Gastrocnemius medialis (tissue), 4 donors: Measurements from ENCODE around the gene SSBP1. TPM values are rescaled to one million over a fixed set of nuclear protein-coding genes. Genes with fewer than 3 reads are reported as not detected.

Experiments used
- ATAC-seq, 2 donors: fragments of 150-250 bp; one replicate each; pipeline ENCODE4 v1.9.1; 2016
- DNase-seq, 2 donors: peaks; one replicate each; pipeline ENCODE4 v3.0.0-alpha.2; 2019
- H3K27ac ChIP-seq, 4 donors: fragments of 200-600 bp; sonication (generic); 1 replicate in 1 of 4; 2 replicates in 3 of 4; pipeline ENCODE4 v1.5.1; 2016 to 2018; ENCODE audit warnings: mild to moderate bottlenecking in 2 of 4, moderate library complexity in 1 of 4
- H3K27me3 ChIP-seq, 3 donors: fragments of 200-600 bp; sonication (generic) in 2 of 3; 1 replicate in 1 of 3; 2 replicates in 2 of 3; pipeline versions ENCODE4 v1.5.1 to v1.6.0; 2016 to 2019; ENCODE audit warnings: mild to moderate bottlenecking in 1 of 3, moderate library complexity in 1 of 3
- H3K36me3 ChIP-seq, 2 donors: fragments of 200-600 bp; sonication (generic) in 1 of 2; one replicate each; pipeline ENCODE4 v1.5.1; 2017 to 2018
- H3K4me1 ChIP-seq, 2 donors: fragments of 200-600 bp; sonication (generic) in 1 of 2; one replicate each; pipeline ENCODE4 v1.5.1; 2016 to 2017; ENCODE audit warnings: mild to moderate bottlenecking in 2 of 2
- H3K4me3 ChIP-seq, 4 donors: fragments of 200-600 bp; sonication (generic) in 3 of 4; 1 replicate in 1 of 4; 2 replicates in 3 of 4; pipeline ENCODE4 v1.5.1; 2016 to 2019; ENCODE audit warnings: mild to moderate bottlenecking in 2 of 4
- H3K9me3 ChIP-seq, 3 donors: fragments of 200-600 bp; sonication (generic) in 2 of 3; 1 replicate in 1 of 3; 2 replicates in 2 of 3; pipeline ENCODE4 v1.5.1; 2016 to 2019
- POLR2A ChIP-seq, 2 donors: fragments of 450-650 bp; IDR thresholded peaks; one replicate each; pipeline ENCODE4 v1.6.1; 2017; ENCODE audit warnings: antibody characterized with exemption in 2 of 2, mild to moderate bottlenecking in 2 of 2, moderate library complexity in 2 of 2
- in situ Hi-C, 4 donors: fragments of 200-750 bp; cut with MboI; loops; one replicate each; pipeline versions ENCODE4 v1.15.0 to v1.8.0; 2017; ENCODE audit warnings: low sequenced_read_pairs in 4 of 4
- intact Hi-C: fragments of 100-400 bp; cut with DNase I; formaldehyde crosslinking; loops from one replicate; pipeline ENCODE4 v1.15.1; 2023; ENCODE audit warnings: low total_unique reads
- total RNA-seq, 4 donors: library from RNA; depleted of rRNA; stranded (reverse); fragments of >200 nt; gene quantifications; one replicate each; pipeline versions ENCODE4 v1.1.0 to v1.2.3, GENCODE V29; 2016
- TF ChIP-seq, protein P1 (sequence below), 5 experiments: fragments of 450-650 bp in 3 of 5; fragments of 200-600 bp in 2 of 5; sonication (generic) in 2 of 5; IDR thresholded peaks in 4 of 5; conservative IDR thresholded peaks in 1 of 5; 1 replicate in 4 of 5; 2 replicates in 1 of 5; pipeline ENCODE4 v1.5.1; 2016 to 2019; ENCODE audit warnings: antibody characterized with exemption in 5 of 5, mild to moderate bottlenecking in 3 of 5, moderate library complexity in 3 of 5

Gene SSBP1
- total RNA-seq, 4 donors from 2014 or later: 127 to 147 (median 138) TPM

DNA sequence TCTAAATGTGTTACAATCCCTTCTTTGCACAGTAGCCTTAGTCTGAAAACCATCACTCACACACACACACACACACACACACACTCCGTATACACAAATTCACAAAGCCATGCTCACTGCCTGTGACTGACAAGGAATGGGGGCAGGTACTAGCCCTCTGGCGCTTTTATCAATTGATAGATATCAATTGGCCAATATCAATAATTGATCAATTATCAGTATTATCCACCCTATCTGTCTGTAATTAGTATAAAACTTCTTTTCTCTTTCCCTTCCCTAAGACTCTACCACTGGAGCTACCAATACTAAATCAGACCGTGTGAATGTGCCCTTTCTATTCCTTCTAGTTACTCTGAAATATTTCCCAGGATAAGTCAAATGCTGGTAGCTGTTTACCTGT lies 38.3 kb upstream of the SSBP1 start:
- TF ChIP-seq, protein P1, sequence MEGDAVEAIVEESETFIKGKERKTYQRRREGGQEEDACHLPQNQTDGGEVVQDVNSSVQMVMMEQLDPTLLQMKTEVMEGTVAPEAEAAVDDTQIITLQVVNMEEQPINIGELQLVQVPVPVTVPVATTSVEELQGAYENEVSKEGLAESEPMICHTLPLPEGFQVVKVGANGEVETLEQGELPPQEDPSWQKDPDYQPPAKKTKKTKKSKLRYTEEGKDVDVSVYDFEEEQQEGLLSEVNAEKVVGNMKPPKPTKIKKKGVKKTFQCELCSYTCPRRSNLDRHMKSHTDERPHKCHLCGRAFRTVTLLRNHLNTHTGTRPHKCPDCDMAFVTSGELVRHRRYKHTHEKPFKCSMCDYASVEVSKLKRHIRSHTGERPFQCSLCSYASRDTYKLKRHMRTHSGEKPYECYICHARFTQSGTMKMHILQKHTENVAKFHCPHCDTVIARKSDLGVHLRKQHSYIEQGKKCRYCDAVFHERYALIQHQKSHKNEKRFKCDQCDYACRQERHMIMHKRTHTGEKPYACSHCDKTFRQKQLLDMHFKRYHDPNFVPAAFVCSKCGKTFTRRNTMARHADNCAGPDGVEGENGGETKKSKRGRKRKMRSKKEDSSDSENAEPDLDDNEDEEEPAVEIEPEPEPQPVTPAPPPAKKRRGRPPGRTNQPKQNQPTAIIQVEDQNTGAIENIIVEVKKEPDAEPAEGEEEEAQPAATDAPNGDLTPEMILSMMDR (IDR thresholded peaks at IDR 0.05 in 4 of 5, conservative IDR thresholded peaks at IDR 0.05 in 1 of 5): no peak
- no peak for TF ChIP-seq POLR2A (IDR thresholded peaks at IDR 0.05)
- ATAC-seq (no peak), DNase-seq (no peak)
- no peaks in the 10 kb centered on the region for H3K9me3 ChIP-seq
- H3K4me1 ChIP-seq: peaks cover 18 to 26% of the 10 kb centered on the region in 2 donors
- H3K27me3 ChIP-seq: no peaks in the 10 kb centered on the region
- intact Hi-C loops (no loop called here), in situ Hi-C loops (no loop called here)
- H3K36me3 ChIP-seq: no peaks in the 10 kb centered on the region
- H3K27ac ChIP-seq: peak overlapping the region in 1 of 4 donors; percentile 78
- no peak overlapping the region for H3K4me3 ChIP-seq

DNA sequence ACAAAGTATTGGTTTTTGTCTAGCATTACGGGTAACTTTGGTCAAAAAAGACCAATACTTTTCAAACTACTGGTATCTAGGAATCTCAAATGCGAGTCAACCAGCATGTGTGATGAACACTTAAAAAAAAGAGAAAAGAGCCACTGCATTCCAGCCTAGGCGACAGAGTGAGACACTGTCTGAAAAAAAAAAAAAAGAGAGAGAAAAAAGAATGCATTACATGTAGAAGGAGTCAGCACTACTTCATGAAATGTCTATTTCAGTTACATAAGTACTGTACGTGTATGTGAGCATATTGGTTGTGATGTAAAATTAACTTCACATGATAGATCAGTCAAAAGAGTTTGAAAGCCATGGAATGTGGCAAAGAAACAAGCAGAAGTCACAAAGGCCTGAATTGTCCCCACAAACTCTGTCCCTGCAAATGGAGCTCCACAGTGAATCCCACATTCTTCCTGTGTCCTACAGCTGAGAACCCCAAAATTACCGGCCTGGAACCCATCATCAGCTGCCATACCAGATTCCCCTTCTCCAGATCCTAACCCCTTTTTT lies 37.8 kb upstream of the SSBP1 start:
- in situ Hi-C loops (no loop called here), intact Hi-C loops (no loop called here)
- Histone ChIP-seq H3K36me3 (no peaks in the 10 kb centered on the region), H3K27ac (peak overlapping the region; percentile 78 to 84 (median 80)), H3K27me3 (no peaks in the 10 kb centered on the region), H3K4me3 (peak overlapping the region in 3 of 4 donors; percentile 66 to 73 (median 67)), H3K9me3 (no peaks in the 10 kb centered on the region), H3K4me1 (peaks cover 18 to 26% of the 10 kb centered on the region in 2 donors)
- TF ChIP-seq, protein P1 (IDR thresholded peaks at IDR 0.05 in 4 of 5, conservative IDR thresholded peaks at IDR 0.05 in 1 of 5): no peak
- no peak for TF ChIP-seq POLR2A (IDR thresholded peaks at IDR 0.05)
- DNase-seq (no peak), ATAC-seq (no peak)

DNA sequence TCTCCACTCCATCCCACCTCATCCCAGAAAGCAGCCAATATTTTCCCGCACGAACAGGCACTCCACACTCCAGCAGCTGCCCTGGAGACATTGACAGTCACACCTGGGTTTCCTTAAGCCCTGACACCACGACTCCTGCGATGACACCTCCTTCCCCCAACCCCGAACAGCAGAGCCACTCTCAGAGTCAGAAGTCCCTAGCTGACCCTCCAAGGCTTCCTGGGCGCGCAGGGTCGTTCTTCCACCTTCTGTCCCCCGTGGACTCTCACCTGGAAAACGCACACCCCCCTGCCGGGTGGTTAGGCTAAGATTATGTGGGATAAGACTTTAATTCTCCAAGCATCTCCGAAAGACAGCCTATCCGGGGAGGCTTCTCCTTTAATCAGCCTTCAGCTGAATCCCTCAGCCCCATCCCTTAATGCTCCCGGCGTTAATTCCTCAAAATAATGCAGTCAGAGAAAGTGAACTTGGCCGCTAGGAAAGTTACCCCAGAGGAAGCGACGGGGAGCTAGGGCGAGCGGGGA lies 37.2 kb upstream of the SSBP1 start:
- peak in 1 of 2 donors; percentile 12 for ATAC-seq
- Histone ChIP-seq H3K27me3 (no peaks in the 10 kb centered on the region), H3K9me3 (no peaks in the 10 kb centered on the region), H3K4me3 (peak overlapping the region; percentile 66 to 90 (median 70)), H3K36me3 (no peaks in the 10 kb centered on the region), H3K27ac (peak overlapping the region; percentile 78 to 84 (median 80)), H3K4me1 (peaks cover 18 to 26% of the 10 kb centered on the region in 2 donors)
- intact Hi-C loops (no loop called here), in situ Hi-C loops (no loop called here)
- DNase-seq: no peak
- no peak for TF ChIP-seq POLR2A (IDR thresholded peaks at IDR 0.05)
- TF ChIP-seq, protein P1 (IDR thresholded peaks at IDR 0.05 in 4 of 5, conservative IDR thresholded peaks at IDR 0.05 in 1 of 5): peak in 1 of 5 experiments; percentile 8

DNA sequence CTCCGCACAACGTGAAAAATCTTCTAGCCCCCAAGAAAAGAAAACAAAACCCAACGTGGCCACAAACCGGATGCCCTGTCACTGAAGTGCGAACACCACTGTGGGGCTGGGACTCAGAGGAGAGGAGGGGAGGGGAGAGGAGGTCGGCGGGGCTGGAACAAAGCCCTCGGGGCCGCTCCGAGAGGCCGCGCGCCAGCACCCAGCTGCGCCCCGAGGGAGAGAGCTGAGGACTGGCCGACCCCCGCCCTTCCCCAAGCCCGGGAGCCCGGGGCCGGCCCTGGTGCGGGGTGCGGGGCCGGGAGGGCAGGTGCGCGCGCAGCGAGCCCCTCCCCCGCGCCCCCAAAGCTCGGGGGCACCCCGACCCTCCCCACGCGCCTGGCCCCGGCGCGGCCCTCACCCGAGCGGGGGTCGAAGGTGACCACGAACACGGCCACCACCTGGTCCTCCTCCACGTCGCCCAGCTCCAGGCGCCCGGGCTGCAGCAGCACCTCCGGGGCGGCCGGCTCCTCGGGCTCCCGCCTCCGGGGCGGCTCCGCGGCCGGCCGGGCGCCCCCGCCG lies 36.6 kb upstream of the SSBP1 start:
- intact Hi-C loops: loop anchor here (2.0 kb wide), 1 partner anchor 37 kb away; the partner anchor contains the start of gene SSBP1
- H3K27ac ChIP-seq: peak overlapping the region; percentile 78 to 84 (median 80)

More for the DNA sequence above, 36.6 kb upstream of the SSBP1 start:
- H3K9me3 ChIP-seq: no peaks in the 10 kb centered on the region
- peak overlapping the region; percentile 66 to 90 (median 70) for H3K4me3 ChIP-seq
- ATAC-seq: peak; percentile 58 to 70
- peaks cover 18 to 24% of the 10 kb centered on the region in 2 donors for H3K4me1 ChIP-seq
- peak in 1 of 2 donors; percentile 22 for DNase-seq
- no peaks in the 10 kb centered on the region for H3K27me3 ChIP-seq
- H3K36me3 ChIP-seq: no peaks in the 10 kb centered on the region
- TF ChIP-seq, protein P1 (IDR thresholded peaks at IDR 0.05 in 4 of 5, conservative IDR thresholded peaks at IDR 0.05 in 1 of 5): no peak
- no peak for TF ChIP-seq POLR2A (IDR thresholded peaks at IDR 0.05)
- in situ Hi-C loops: no loop called here
